Measurements from ENCODE around the gene FGD4.
A peak's percentile ranks its signal among the peaks of the same experiment; 100 is the strongest.

Gene FGD4

GRCh38 chr12:32450363-32450762 lies 51.0 kb downstream of the FGD4 start:
- no peak for DNase-seq (ENCODE audit: low read depth, low spot score)
- H3K4me3 ChIP-seq (ENCODE audit: low read length): no peak overlapping the region

DNA sequence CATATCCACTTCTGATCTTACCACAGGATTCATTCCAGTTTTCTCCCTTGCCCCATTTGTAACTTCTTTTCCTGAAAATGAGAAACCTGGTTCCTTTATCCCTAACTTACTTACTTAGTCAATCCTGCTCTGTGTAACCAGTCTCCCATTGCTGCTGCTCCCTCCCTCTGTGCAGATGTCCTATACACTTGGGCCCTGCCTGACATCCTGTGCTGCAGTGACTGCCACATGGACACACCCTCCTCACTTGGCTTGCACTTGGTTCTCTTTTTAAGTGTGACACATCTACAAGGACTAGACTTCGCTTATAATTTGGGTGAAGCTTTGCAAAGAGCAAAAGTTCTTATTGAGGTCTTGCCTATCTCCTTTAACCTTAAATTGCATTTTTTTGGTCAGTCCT lies 51.4 kb downstream of the FGD4 start:
- DNase-seq (ENCODE audit: low read depth, low spot score): no peak
- no peak overlapping the region for H3K4me3 ChIP-seq (ENCODE audit: low read length)

DNA sequence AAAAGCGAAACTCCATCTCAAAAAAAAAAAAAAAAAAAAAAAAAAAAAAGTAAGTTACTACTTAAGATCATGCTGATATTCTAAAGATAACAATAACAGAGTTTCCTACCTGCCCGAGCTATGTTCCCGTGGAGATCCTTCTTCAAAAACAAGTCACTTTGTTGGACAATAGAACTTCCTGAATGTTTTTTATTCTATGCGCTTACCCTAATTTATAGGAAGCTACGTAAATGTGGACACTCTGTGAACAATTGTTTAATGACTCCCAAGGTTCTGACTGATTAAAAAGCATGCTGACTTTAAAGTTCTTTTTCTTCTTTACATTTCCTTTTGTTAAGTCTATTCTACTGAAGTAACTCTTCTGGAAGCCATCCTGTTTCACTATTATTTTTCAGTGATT lies 52.5 kb downstream of the FGD4 start:
- DNase-seq (ENCODE audit: low read depth, low spot score): no peak
- H3K4me3 ChIP-seq (ENCODE audit: low read length): no peak overlapping the region

GRCh38 chr12:32454075-32454474 lies 54.7 kb downstream of the FGD4 start:
- no peak for DNase-seq (ENCODE audit: low read depth, low spot score)

GRCh38 chr12:32454866-32455265 lies 55.5 kb downstream of the FGD4 start:
- no peak for DNase-seq (ENCODE audit: low read depth, low spot score)
- H3K4me3 ChIP-seq (ENCODE audit: low read length): no peak overlapping the region

More at GRCh38 chr12:32454075-32454474, 54.7 kb downstream of the FGD4 start:
- no peak overlapping the region for H3K4me3 ChIP-seq (ENCODE audit: low read length)

DNA sequence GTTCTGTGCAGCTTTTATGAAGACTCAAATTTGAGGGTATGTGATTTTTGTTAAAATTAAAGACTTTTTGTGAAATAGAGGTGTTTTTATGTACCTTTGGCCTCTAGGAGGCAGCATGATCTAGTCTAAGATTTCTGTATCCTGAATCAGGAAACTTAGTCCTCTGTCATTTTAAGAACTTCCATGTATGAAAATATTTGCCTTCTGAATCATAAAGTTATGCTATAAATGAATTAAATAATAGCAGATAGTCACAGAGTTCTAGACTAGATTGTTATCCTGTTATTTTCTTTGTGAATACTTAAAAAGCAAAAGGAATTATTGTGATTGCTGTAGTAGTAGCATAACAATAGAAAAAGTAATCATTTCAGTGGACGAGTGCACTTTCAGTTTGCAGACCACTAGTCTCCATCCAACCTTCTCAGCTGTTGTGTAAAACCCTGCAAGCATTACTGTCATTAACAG lies 56.3 kb downstream of the FGD4 start:
- no peak overlapping the region for H3K4me3 ChIP-seq (ENCODE audit: low read length)
- peak; percentile 51 for DNase-seq (ENCODE audit: low read depth, low spot score)

- no peak overlapping the region for H3K4me3 ChIP-seq (ENCODE audit: low read length)
- no peak for DNase-seq (ENCODE audit: low read depth, low spot score)
Observed at GRCh38 chr12:32457251-32458025, 58.1 kb downstream of the FGD4 start.

- DNase-seq (ENCODE audit: low read depth, low spot score): no peak
- H3K4me3 ChIP-seq (ENCODE audit: low read length): no peak overlapping the region
Observed at GRCh38 chr12:32460638-32461037, 61.3 kb downstream of the FGD4 start.

GRCh38 chr12:32462908-32463307 lies 63.5 kb downstream of the FGD4 start:
- no peak for DNase-seq (ENCODE audit: low read depth, low spot score)
- H3K4me3 ChIP-seq (ENCODE audit: low read length): no peak overlapping the region

- H3K4me3 ChIP-seq (ENCODE audit: low read length): no peak overlapping the region
Observed at GRCh38 chr12:32466187-32466586, 66.8 kb downstream of the FGD4 start.

DNA sequence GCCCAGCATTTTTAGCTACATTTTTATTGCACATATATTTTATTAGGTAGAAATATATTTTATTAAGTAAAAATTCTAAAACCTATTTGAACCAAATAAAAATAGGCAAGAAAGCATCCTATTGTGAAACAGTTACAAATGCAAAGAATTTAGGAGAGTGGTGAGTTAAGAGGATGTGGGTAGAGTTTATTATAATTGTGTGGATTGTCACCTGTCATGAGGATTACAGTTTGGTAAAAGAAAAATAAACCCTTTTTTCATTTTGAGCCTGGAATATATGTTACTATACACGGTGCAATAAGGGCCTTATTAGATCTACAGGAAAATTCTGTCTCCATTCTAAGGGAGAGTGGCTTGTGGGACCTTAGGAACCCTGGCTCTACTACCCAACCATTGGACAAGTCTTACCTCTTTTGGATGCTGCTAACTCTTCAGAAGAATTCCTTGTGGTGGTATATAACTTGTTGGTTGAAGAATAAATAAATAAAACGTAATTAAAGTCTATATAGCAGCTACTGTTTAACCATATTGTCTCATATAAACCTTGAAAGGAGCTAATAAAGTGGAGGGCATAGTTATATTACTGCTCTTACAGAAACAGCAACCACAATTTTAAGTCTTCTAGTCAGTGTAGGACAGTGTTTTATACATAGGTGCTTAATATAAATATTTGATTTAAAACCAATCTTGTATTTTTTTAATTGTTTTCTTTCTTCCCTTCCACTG lies 67.8 kb downstream of the FGD4 start:
- DNase-seq (ENCODE audit: low read depth, low spot score): no peak
- H3K4me3 ChIP-seq (ENCODE audit: low read length): no peak overlapping the region

More at GRCh38 chr12:32466187-32466586, 66.8 kb downstream of the FGD4 start:
- no peak for DNase-seq (ENCODE audit: low read depth, low spot score)

DNA sequence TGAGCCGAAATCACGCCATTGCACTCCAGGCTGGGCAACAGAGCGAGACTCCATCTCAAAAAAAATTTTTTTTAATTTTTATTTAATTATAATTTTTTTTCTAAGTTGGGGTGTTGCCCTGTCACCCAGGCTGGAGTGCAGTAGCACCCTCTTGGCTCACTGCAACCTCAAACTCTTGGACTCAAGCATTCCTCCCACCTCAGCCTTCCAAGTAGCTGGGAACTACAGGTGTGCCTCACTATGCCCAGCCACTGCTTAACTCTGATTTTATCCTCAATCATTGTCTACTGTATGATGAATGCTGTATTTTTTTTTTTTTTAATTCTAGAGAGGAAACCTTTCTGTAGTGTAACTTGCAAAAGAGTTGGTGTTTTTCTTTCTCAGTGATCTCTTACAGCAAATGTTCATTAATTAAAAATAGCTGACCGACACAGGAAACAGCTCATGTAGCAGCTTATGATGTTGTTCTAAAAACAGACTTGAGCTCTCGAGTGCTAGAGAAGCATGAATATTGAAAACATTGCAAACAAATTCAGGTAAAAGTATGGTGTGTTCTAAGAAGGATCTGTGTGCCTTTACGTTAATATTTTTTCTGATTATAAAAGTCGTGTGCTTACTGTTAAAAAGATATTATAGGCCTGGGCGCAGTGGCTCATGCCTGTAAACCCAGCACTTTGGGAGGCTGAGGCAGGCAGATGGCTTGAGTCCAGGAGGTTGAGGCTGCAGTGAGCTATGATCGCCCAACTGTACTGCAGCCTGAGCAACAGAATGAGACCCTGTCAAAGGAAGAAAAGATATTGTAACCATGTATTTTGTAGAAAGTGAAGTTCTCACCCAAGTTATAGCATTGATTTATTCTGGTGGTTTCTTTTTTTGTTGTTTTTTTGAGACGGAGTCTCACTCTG lies 68.9 kb downstream of the FGD4 start:
- DNase-seq (ENCODE audit: low read depth, low spot score): no peak

GRCh38 chr12:32470936-32471470 lies 71.6 kb downstream of the FGD4 start:
- DNase-seq (ENCODE audit: low read depth, low spot score): no peak
- H3K4me3 ChIP-seq (ENCODE audit: low read length): no peak overlapping the region

More for the DNA sequence above, 68.9 kb downstream of the FGD4 start:
- no peak overlapping the region for H3K4me3 ChIP-seq (ENCODE audit: low read length)

DNA sequence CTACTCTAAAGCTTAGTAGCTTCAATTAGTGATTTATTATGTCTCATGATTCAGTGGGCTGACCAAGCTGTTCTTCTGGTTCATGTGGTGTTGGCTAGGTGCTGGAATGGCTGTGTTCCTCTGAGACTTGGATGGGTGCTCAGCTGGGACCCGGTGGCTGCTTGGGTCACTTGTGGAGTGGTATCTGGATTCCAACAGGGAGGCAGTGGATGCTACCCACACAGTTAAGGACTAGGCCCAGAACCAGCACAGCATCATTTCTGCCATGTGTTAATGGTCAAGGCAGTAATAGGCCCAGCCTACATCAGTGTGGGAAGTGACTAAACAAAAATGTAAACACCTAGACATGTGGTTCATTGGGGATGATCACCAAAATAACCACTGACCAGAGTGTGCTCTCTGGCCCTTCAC lies 72.2 kb downstream of the FGD4 start:
- DNase-seq (ENCODE audit: low read depth, low spot score): no peak
- no peak overlapping the region for H3K4me3 ChIP-seq (ENCODE audit: low read length)

- H3K4me3 ChIP-seq (ENCODE audit: low read length): no peak overlapping the region
- DNase-seq (ENCODE audit: low read depth, low spot score): no peak
Observed at GRCh38 chr12:32475724-32476123, 76.4 kb downstream of the FGD4 start.

DNA sequence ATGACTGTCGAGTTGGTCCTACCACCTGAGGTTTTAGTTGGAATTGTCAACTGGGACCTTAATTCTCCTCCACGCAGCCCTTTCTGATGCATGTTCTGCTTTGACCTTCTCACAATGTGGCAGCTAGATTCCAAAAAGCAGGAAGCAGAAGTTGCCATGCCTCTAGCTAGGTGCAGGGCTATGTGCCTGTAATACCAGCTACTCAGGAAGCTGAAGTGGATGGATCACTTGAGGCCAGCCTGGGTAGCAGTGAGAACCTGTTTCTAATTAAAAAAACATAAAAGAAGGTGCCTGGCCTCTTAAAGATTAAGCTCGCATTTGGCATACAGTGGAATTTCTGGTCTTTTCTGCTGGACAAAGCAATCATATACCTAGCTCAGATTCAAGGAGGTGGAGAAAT lies 77.1 kb downstream of the FGD4 start:
- H3K4me3 ChIP-seq (ENCODE audit: low read length): no peak overlapping the region
- no peak for DNase-seq (ENCODE audit: low read depth, low spot score)

DNA sequence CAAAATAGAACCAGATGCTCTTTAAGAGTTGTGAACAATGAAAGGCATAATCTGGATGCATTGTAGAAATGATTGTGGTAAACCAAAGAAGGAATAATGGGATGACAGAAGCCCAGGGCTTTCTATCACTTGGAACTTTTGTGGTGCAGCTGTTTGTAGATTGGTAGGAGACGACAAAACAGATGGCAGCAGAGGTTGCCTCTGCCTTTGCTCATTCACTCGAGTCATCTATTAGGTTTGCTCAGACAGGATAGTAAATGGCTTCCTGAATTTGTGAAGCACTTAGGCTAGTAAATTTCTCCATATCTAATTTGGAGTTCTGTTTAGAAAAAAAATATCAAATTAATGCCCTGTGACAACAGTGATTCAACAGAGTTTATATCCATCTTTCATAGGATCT lies 78.4 kb downstream of the FGD4 start:
- no peak for DNase-seq (ENCODE audit: low read depth, low spot score)
- H3K4me3 ChIP-seq (ENCODE audit: low read length): no peak overlapping the region

GRCh38 chr12:32478166-32478565 lies 78.8 kb downstream of the FGD4 start:
- H3K4me3 ChIP-seq (ENCODE audit: low read length): no peak overlapping the region
- no peak for DNase-seq (ENCODE audit: low read depth, low spot score)

Data from Jurkat, Clone E6-1 (cell line).